Fibroblast of upper back skin (primary cell): Measurements from ENCODE around the gene GBGT1.

Experiments used
- DNase-seq: peaks from one replicate; pipeline ENCODE4 v3.0.0-alpha.2; 2013

GBGT1 gene

GRCh38 chr9:133160742-133161546, 2.8 kb downstream of the GBGT1 start:
- DNase-seq, result peak; percentile 49

GRCh38 chr9:133158695-133159094, 5.0 kb downstream of the GBGT1 start:
- DNase-seq, result no peak

GRCh38 chr9:133155156-133155555, 8.6 kb downstream of the GBGT1 start:
- DNase-seq, result no peak

- DNase-seq, result no peak
Observed at GRCh38 chr9:133154097-133154989, 9.4 kb downstream of the GBGT1 start.

- no peak for DNase-seq
Observed at GRCh38 chr9:133153227-133154096, 10.3 kb downstream of the GBGT1 start.

- DNase-seq, result no peak
Observed at GRCh38 chr9:133151601-133152525, 11.9 kb downstream of the GBGT1 start.

GRCh38 chr9:133151041-133151440, 12.7 kb downstream of the GBGT1 start:
- no peak for DNase-seq

GRCh38 chr9:133149130-133150015, 14.3 kb downstream of the GBGT1 start:
- peak; percentile 75 for DNase-seq

GRCh38 chr9:133148199-133149129, 15.2 kb downstream of the GBGT1 start:
- DNase-seq, result peak; percentile 30

- peak; percentile 49 for DNase-seq
Observed at GRCh38 chr9:133147412-133148198, 16.1 kb downstream of the GBGT1 start.

GRCh38 chr9:133146746-133147411, 16.8 kb downstream of the GBGT1 start:
- DNase-seq, result no peak

GRCh38 chr9:133144904-133145851, 18.5 kb downstream of the GBGT1 start:
- no peak for DNase-seq

- peak; percentile 44 for DNase-seq
Observed at GRCh38 chr9:133144142-133144903, 19.4 kb downstream of the GBGT1 start.

- DNase-seq, result no peak
Observed at GRCh38 chr9:133143639-133144141, 20.0 kb downstream of the GBGT1 start.

- DNase-seq, result no peak
Observed at GRCh38 chr9:133142684-133143622, 20.8 kb downstream of the GBGT1 start.
